GM18505 (cell line): ENCODE results near the gene CHD9NB.
A peak's percentile ranks its signal among the peaks of the same experiment; 100 is the strongest.

Source experiments
- ATAC-seq: cut with Tn5 transposase; IDR thresholded peaks from one replicate; pipeline ENCODE4 v1.9.1; 2021; ENCODE audit not compliant: unreplicated experiment
- POLR2A ChIP-seq: IDR thresholded peaks from 4 replicates; pipeline ENCODE4 v1.6.1; 2011; ENCODE audit warnings: borderline replicate concordance; ENCODE audit not compliant: insufficient read depth, insufficient read length; ENCODE audit errors: extremely low read depth

The CHD9NB gene

GRCh38 chr16:53052519-53053501, at the start of gene CHD9NB:
Gene CHD9NB, minus strand, starts transcription at chr16:53052897. Its CDS starts 8,739 bp downstream, at chr16:53044158.
- ATAC-seq, result no peak
- TF ChIP-seq POLR2A, result no peak

GRCh38 chr16:53100889-53101288, 48.2 kb upstream of the CHD9NB start:
- no peak for TF ChIP-seq POLR2A
- ATAC-seq, result no peak

DNA sequence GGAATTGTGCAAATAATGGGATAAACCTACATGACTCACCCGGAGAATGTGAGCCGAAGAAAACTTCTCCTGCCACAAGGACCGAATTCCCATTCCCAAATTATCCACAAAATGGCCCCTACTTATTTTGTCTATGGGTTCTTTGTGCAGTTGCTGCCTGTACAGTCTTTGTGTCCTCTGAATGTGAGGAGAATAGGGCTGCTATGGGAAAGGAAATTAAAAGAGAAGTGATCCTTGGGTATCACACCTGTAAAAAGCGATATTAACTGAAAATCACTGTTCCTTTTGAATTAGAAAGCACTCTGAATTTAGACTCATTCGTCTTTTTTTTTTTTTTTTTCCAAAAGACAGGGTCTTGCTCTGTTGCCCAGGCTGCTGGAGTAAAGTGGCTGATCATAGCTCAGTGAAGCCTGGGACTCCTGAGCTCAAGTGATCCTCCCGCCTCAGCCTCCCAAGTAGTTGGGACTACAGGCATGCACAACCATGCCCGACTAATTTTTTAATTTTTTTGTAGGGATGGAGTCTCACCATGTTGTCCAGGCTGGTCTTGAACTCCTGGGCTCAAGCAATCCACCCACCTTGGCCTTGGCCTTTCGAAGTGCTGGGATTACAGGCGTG, 47.5 kb upstream of the CHD9NB start:
- no peak for ATAC-seq
- TF ChIP-seq POLR2A, result no peak

DNA sequence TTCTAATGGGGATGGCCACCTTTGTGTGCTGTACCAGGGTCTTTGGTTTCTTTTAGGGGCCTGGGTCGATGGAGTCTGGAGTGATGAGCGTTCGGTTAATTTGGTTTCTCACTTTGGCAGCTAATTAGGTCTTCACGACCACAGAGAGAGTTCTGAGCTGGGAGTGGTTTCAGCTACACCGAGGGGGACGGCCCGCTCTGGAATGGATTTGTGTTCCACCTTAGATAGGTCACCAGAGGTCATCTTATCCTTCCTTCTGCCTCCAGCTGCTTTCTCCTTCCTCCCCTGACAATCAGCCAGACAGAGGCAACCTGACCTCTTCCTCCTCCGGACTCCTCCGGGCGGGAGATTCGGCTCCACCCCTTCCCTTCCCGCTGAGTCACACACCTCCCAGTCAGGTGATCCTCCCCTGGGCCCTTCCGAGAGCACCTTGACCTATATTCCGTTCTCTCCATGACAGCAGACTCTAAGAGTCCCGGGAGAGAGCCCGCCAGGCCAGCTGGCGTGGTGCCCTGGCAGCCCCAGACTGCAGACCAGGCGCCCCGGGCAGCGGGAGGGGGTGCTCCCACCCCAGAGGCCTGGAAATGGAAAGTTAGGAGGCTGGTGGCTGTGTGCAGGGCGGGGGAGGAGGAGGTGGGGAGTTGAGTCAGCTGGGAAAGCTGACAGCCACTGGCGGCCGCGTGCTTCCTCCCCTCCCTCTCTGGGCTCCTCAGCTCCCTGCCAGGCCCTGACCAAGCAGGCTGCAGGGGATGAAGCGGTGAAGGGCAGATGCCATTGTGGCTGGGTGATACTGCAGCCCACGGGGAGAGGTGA, 46.8 kb upstream of the CHD9NB start:
- peak; percentile 47 for ATAC-seq

GRCh38 chr16:53098526-53099317, 46.0 kb upstream of the CHD9NB start:
- TF ChIP-seq POLR2A, result peak; percentile 72
- peak; percentile 62 for ATAC-seq

More for the DNA sequence above, 46.8 kb upstream of the CHD9NB start:
- peak; percentile 73 for TF ChIP-seq POLR2A

DNA sequence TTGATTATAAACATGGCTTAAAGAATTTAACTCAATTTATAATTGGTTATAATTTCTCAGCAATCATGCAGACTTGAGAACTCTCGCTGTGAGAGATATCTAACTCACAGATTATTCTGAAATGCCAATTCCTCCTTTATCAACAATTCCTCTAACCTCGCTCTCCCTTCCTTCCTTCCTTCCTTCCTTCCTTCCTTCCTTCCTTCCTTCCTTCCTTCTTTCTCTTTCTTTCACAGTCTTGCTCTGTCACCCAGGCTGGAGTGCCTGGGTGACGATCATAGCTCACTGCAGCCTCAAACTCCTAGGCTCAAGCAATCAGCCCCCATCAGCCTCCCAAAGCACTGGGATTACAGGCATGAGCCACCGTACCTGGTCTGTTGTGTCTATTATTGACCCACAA, 44.5 kb upstream of the CHD9NB start:
- TF ChIP-seq POLR2A, result no peak
- ATAC-seq, result no peak

- TF ChIP-seq POLR2A, result peak; percentile 30
- peak; percentile 47 for ATAC-seq
Measured at GRCh38 chr16:53094013-53094630, 41.4 kb upstream of the CHD9NB start.

GRCh38 chr16:53093162-53093744, 40.6 kb upstream of the CHD9NB start:
- no peak for TF ChIP-seq POLR2A

GRCh38 chr16:53092284-53092683, 39.6 kb upstream of the CHD9NB start:
- TF ChIP-seq POLR2A, result no peak
- no peak for ATAC-seq

More at GRCh38 chr16:53093162-53093744, 40.6 kb upstream of the CHD9NB start:
- no peak for ATAC-seq

DNA sequence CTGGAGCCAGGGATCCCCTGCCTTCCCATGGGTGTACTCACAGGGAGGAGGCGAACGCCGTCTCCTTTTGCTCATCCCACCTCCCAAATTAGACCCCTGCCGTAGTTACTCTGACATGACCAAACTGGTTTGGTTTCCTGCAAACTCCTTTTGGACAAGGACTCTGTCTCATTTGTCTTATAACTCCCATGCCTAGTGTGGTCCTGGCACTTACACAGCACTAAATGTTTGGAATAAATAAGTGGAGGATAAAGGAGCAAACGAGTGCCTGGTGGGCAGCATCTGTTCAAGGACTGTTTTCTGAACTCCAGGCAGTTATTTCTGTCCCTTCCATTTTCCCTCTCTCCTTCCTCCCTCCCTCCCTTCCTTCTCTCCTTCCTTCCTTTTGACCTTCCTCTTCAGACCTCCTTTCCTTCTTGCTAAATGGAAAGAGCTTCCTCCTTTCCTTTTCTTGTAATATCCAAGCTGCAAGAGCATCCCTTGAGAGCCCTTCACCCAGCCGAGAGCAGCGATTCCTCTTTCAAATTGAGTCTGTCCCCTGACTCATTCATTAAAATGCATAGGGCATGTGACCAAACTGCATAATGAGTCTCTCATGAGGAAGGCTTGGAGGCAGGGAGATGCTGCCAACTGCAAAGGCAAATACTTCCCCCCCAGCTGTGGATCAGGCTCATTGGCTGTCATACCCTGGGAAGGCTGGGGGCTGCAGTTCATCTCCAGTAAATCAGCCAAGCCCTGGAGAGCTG, 38.9 kb upstream of the CHD9NB start:
- TF ChIP-seq POLR2A, result no peak
- ATAC-seq, result peak; percentile 54

DNA sequence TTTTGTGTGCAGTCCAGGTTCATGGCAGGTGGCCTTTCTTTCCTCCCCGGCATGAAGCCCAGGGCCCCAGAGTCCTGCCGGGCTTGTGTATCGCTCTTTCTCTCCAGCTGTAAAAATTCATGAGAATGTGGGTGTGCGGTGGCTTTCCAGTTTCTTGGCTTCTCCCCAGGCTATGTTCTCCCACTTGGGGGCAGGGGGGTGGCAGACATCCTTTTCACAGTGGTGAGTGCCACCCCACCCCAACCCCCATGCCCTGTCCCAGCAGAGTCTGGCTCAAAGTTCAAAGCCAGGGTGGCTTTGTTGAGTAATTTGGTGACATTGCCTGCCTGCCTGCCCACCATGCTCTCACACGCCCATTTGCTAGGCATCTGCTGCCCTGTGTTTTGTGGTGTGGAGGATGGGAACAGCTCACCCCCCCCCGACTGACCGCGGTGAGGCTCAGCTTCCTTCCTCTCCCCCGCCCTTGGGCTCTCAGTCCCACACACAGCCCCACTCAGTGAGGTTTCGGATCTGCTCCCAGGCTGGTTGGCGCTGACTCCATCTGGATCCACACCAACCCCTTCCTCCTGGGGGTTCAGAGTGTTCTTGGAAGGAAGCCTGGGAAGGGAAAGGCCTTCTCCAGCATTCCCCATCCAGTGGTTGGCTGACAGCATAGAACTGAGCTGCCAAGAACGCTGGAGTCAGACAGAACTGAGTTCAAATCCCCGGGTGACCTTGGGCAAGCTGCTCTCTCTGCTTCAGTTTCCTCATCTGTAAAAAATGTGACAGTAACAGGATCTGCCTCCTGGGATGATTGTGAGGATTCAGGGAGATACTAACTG, 38.1 kb upstream of the CHD9NB start:
- peak; percentile 30 for TF ChIP-seq POLR2A
- ATAC-seq, result peak; percentile 42

DNA sequence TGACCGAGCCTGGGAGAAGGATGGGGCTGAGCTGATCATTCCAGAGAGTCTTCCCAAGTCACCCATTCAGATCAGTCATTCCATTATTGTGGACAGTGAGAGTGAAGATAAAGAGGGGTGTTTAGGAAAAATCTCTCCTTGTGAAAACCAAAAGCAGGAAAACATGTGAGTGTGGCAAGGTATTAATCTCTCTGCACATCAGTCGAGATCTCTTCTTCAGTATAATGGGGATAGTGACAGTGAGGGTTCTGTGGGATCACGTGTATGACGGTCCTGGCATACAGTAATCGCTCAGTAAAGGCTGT, 37.5 kb upstream of the CHD9NB start:
- TF ChIP-seq POLR2A, result no peak
- no peak for ATAC-seq
